ENCODE data around the gene AHR. TPM values are rescaled to one million over a fixed set of nuclear protein-coding genes. Genes with fewer than 3 reads are reported as not detected.
A peak's percentile ranks its signal among the peaks of the same experiment; 100 is the strongest.

The AHR gene
- total RNA-seq, 4 donors from 2014 or later: 129 to 258 (median 149) TPM

DNA sequence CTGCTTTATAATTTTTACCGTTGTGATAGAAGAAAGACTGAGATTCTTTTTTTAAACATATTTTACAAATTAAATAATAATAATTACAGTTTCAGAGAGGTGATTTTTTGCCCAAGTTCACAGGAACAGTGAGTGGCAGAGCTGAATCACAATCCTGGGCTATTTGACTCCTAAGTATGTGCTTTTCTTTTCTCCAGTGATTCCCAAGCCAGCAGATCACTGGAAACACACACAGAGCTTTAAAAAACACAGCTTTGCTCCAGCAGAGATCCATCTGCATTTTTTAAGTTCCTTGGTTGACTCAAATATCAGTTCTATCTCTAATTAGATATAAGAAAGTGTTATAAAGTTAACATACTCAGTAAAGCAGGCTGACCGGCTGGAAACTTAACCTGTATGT lies 69.0 kb downstream of the AHR start:
- ATAC-seq (ENCODE audit: low FRiP score) (no peak), DNase-seq (ENCODE audit: low spot score) (no peak)

DNA sequence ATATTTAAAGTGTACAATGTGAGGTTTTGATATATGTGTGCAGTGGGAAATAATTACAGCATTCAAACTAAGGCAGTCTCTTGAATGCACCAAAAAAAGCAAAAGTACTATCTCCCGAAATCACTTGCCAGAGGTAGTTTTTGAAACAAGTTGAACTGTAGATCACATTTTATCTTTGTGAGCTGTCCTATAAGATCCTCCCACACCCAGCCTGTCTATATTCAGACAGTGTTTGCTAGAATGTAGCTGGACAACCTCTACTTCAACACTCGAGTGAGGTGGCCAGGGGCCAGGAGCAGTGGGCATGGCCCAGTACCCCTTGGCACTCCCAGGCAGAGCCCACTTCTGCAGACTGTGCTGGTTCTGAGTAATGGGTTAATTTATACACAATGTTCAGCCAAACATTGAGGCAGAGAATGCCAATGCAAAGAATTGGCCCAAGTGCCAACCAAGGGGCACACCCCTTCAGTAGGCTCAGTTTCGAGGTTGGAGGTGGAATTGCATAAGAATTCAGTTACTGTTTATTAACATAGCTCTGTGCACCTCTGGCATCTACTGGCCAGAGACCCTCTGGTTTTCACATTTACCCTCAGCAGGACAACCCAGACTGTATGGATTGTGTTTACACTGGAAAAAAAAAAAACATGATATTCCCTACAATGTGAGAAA lies 70.5 kb downstream of the AHR start:
- no peak for ATAC-seq (ENCODE audit: low FRiP score)
- no peak for DNase-seq (ENCODE audit: low spot score)
- TF ChIP-seq CTCF (IDR thresholded peaks at IDR 0.05): no peak

More for the DNA sequence above, 69.0 kb downstream of the AHR start:
- TF ChIP-seq CTCF (IDR thresholded peaks at IDR 0.05): no peak

DNA sequence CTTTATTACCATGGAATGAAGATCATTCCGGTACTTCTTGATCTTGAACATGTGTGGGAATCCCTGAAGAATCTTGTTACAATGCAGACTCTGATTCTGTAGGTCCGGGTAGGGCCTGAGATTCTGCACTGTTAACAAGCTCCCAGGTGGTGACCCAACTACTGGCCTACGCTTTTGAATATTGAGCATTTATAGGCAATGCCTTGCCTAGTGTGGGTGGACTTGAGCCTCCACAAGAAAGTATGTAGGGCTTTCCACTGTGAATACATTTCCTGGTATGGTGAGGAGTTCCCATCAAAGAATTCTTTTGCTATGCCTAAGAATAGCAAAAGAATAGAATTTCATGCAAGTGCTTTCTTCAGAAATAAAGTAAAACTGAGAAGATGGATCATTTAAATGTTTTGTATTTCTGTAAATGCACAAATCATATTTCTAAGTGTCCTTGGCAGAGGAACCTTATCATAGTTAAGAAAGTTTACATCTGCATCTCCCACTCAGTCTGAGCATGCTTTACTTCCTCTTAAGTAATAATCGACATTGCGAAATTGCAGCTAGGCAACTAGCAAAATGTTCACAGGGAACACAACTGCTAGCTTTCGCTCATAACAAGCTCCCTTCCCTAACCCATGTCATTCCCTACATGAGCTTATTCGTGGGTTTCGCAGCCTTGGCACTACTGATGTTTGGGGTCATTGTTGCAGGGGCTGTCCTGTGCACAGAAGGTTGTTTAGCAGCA lies 71.4 kb downstream of the AHR start:
- DNase-seq (ENCODE audit: low spot score) (no peak), ATAC-seq (ENCODE audit: low FRiP score) (peak; percentile 74)
- TF ChIP-seq CTCF (IDR thresholded peaks at IDR 0.05): no peak

- TF ChIP-seq CTCF (IDR thresholded peaks at IDR 0.05): no peak
- ATAC-seq (ENCODE audit: low FRiP score): no peak
- no peak for DNase-seq (ENCODE audit: low spot score)
Measured at GRCh38 chr7:17370901-17371585, 72.6 kb downstream of the AHR start.

DNA sequence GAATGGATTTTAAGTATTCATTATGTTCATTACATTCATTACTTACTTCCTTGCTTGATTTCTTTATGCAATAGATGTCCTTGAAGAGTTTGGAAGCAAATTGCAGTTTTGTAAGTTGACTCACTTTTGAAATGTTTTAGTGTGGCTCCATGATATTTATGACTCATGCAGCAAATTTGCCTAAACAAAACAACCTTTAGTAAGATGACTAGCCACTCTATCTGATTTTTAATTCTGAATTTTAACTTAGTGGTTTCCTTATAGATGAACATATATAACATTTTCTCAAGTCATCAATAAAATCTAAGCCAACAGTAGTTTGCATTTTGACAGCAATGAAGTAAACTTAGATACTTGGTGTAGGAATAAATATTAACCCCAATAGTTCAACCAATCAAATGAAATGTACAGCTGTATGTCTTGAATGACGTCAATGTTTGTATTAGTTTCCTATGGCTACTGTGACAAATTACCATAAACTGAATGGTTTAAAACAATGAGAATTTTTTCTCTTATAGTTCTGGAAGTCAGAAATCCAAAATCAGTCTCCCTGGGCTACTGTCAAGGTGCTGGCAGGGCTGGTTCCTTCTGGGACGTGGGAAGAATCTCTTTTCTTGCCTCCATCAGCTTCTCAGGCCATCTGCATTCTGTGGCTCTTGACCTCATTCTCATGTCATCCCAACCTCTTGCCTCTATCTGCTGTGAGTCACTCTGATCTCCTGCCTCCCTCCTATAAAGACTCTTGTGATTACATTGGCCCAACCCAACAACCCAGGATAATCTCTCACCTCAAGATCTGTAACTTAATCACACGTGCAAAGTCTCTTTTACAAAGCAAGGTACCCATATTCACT lies 73.4 kb downstream of the AHR start:
- peak; percentile 56 for ATAC-seq (ENCODE audit: low FRiP score)
- TF ChIP-seq CTCF (IDR thresholded peaks at IDR 0.05): no peak
- no peak for DNase-seq (ENCODE audit: low spot score)

DNA sequence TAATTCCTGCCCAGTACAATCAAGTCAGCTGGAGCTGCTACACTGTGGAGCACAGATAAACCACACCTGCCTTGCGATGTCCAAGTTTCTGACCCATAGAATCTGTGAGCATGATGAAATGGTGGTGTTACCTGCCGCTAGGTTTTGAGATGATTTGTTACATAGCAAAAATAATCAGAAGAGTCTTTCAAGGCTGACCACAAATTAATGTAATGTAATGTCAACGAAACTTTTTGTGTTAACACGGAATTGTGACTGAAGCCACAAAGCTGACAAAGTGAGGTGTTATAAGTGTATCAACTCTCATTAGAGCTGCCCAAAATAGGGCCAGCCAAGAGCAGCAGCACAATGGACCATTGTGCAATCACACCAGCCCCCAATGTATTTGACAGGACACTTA lies 75.7 kb downstream of the AHR start:
- ATAC-seq (ENCODE audit: low FRiP score) (no peak), DNase-seq (ENCODE audit: low spot score) (no peak)
- no peak for TF ChIP-seq CTCF (IDR thresholded peaks at IDR 0.05)

Data from omental fat pad (tissue), 4 donors.